Activated CD4-positive, alpha-beta memory T cell treated with anti-CD3 and anti-CD28 coated beads, Interleukin-2, amount 10 ng/mL, durations not matched to agents 7 days and 5 days (primary cell): ENCODE results near the gene COG5. TPM values are rescaled to one million over a fixed set of nuclear protein-coding genes. Genes with fewer than 3 reads are reported as not detected.
A peak's percentile ranks its signal among the peaks of the same experiment; 100 is the strongest.

ENCODE experiments used
- CTCF ChIA-PET: fragments of 350-600 bp; sonication (Branson Sonifier 250); formaldehyde crosslinking; loops from one replicate; lab custom pipeline; 2021; ENCODE audit warnings: antibody characterized with exemption, inconsistent platforms; lab: Charles Lee
- POLR2A ChIA-PET: fragments of 350-600 bp; sonication (Branson Sonifier 250); formaldehyde crosslinking; loops from one replicate; lab custom pipeline; 2021; ENCODE audit warnings: antibody characterized with exemption; lab: Charles Lee
- DNase-seq: peaks from one replicate; pipeline ENCODE4 v3.0.0-alpha.2; 2020
- H3K27ac Mint-ChIP-seq: one replicate; pipeline ENCODE4 v1.8.0; 2021; ENCODE audit warnings: mild to moderate bottlenecking, mixed read lengths
- H3K27me3 Mint-ChIP-seq: one replicate; pipeline ENCODE4 v1.8.0; 2021; ENCODE audit warnings: mixed read lengths
- H3K36me3 Mint-ChIP-seq: one replicate; pipeline ENCODE4 v1.8.0; 2021; ENCODE audit warnings: low read depth, mixed read lengths
- H3K4me1 Mint-ChIP-seq: one replicate; pipeline ENCODE4 v1.8.0; 2021; ENCODE audit warnings: mixed read lengths
- H3K4me3 Mint-ChIP-seq: one replicate; pipeline ENCODE4 v1.8.0; 2021; ENCODE audit warnings: mild to moderate bottlenecking, mixed read lengths
- H3K9me3 Mint-ChIP-seq: one replicate; pipeline ENCODE4 v1.8.0; 2021; ENCODE audit warnings: mixed read lengths
- total RNA-seq, 2 experiments: library from RNA; stranded (reverse); gene quantifications; one replicate each; pipeline ENCODE4 v1.2.3, GENCODE V29; 2021

The COG5 gene
- total RNA-seq: 10 to 100 TPM; 40.1 to 45.3 TPM

- POLR2A ChIA-PET: interaction anchor here (0.7 to 3.0 kb wide), 15 partner anchors 8 to 395 kb away, joined by 3 to 32 read pairs (median 4); partner anchors contain the start of genes BCAP29, CBLL1, DLD and HBP1
- DNase-seq: peak; percentile 88
- Mint-ChIP-seq H3K36me3 (peaks cover 17% of the 10 kb centered on the region), H3K9me3 (no peaks in the 10 kb centered on the region), H3K27me3 (no peaks in the 10 kb centered on the region), H3K4me3 (peak within 1 kb of the TSS; percentile 74), H3K27ac (peak within 1 kb of the TSS; percentile 92), H3K4me1 (peaks cover 56% of the 10 kb centered on the region)
- CTCF ChIA-PET: interaction anchor here (0.6 to 2.5 kb wide), 9 partner anchors 16 to 327 kb away, joined by 3 to 15 read pairs (median 3); partner anchors contain the start of genes BCAP29, CBLL1 and SLC26A4
Measured at GRCh38 chr7:107563775-107564552, at the start of gene COG5, which contains the start of gene DUS4L. Gene COG5, minus strand, starts transcription at chr7:107563920. Its CDS starts 24 bp downstream, at chr7:107563896. Gene DUS4L, plus strand, starts transcription at chr7:107563971. Its CDS starts 3,100 bp downstream, at chr7:107567071.

- H3K36me3 Mint-ChIP-seq: peaks cover 54% of the 10 kb centered on the region
- ChIA-PET CTCF (no interaction called here), POLR2A (no interaction called here)
- H3K4me1 Mint-ChIP-seq: peaks cover 25% of the 10 kb centered on the region
- no peak overlapping the region for H3K27ac Mint-ChIP-seq
- H3K27me3 Mint-ChIP-seq: no peaks in the 10 kb centered on the region
- peaks cover 2% of the 10 kb centered on the region for H3K9me3 Mint-ChIP-seq
- no peak for DNase-seq
- no peak overlapping the region for H3K4me3 Mint-ChIP-seq
Measured at GRCh38 chr7:107613439-107613838, 49.7 kb upstream of the COG5 start.

GRCh38 chr7:107610323-107610722 is 46.6 kb upstream of the COG5 start:
- no peaks in the 10 kb centered on the region for H3K27me3 Mint-ChIP-seq
- ChIA-PET CTCF (interaction anchor here (0.6 to 1.2 kb wide), 2 partner anchors 101 to 116 kb away, joined by 3 read pairs; no protein-coding TSS in a partner anchor), POLR2A (no interaction called here)
- no peak overlapping the region for H3K27ac Mint-ChIP-seq
- H3K4me1 Mint-ChIP-seq: peaks cover 18% of the 10 kb centered on the region
- DNase-seq: no peak
- H3K36me3 Mint-ChIP-seq: peaks cover 43% of the 10 kb centered on the region
- no peak overlapping the region for H3K4me3 Mint-ChIP-seq
- peaks cover 2% of the 10 kb centered on the region for H3K9me3 Mint-ChIP-seq

GRCh38 chr7:107609811-107610261 is 46.1 kb upstream of the COG5 start:
- Mint-ChIP-seq H3K27me3 (no peaks in the 10 kb centered on the region), H3K27ac (no peak overlapping the region), H3K4me1 (peaks cover 17% of the 10 kb centered on the region), H3K4me3 (no peak overlapping the region), H3K9me3 (peaks cover 1% of the 10 kb centered on the region), H3K36me3 (peaks cover 44% of the 10 kb centered on the region)
- DNase-seq: no peak
- CTCF ChIA-PET: no interaction called here
- POLR2A ChIA-PET: no interaction called here

GRCh38 chr7:107606303-107606702 is 42.6 kb upstream of the COG5 start:
- DNase-seq: no peak
- CTCF ChIA-PET: no interaction called here

GRCh38 chr7:107605218-107605815 is 41.6 kb upstream of the COG5 start:
- Mint-ChIP-seq H3K9me3 (no peaks in the 10 kb centered on the region), H3K4me3 (no peak overlapping the region), H3K36me3 (peaks cover 41% of the 10 kb centered on the region), H3K27ac (no peak overlapping the region), H3K4me1 (peaks cover 5% of the 10 kb centered on the region), H3K27me3 (no peaks in the 10 kb centered on the region)
- CTCF ChIA-PET: no interaction called here
- POLR2A ChIA-PET: no interaction called here
- no peak for DNase-seq

More at GRCh38 chr7:107606303-107606702, 42.6 kb upstream of the COG5 start:
- Mint-ChIP-seq H3K4me1 (peaks cover 5% of the 10 kb centered on the region), H3K4me3 (no peak overlapping the region), H3K27ac (no peak overlapping the region), H3K36me3 (peaks cover 35% of the 10 kb centered on the region), H3K9me3 (no peaks in the 10 kb centered on the region), H3K27me3 (no peaks in the 10 kb centered on the region)
- POLR2A ChIA-PET: no interaction called here

GRCh38 chr7:107600816-107601215 is 37.1 kb upstream of the COG5 start:
- H3K27me3 Mint-ChIP-seq: no peaks in the 10 kb centered on the region
- H3K36me3 Mint-ChIP-seq: peaks cover 32% of the 10 kb centered on the region
- DNase-seq: no peak
- CTCF ChIA-PET: no interaction called here
- no peak overlapping the region for H3K4me3 Mint-ChIP-seq
- H3K27ac Mint-ChIP-seq: no peak overlapping the region
- POLR2A ChIA-PET: interaction anchor here (1.6 kb wide), 1 partner anchor 21 kb away, joined by 4 read pairs; the partner anchor contains the start of gene BCAP29
- H3K4me1 Mint-ChIP-seq: peaks cover 5% of the 10 kb centered on the region
- H3K9me3 Mint-ChIP-seq: no peaks in the 10 kb centered on the region

- no peaks in the 10 kb centered on the region for H3K4me1 Mint-ChIP-seq
- H3K36me3 Mint-ChIP-seq: peaks cover 37% of the 10 kb centered on the region
- H3K4me3 Mint-ChIP-seq: no peak overlapping the region
- POLR2A ChIA-PET: interaction anchor here (1.6 kb wide), 1 partner anchor 19 kb away, joined by 4 read pairs; the partner anchor contains the start of gene BCAP29
- no peaks in the 10 kb centered on the region for H3K27me3 Mint-ChIP-seq
- no peaks in the 10 kb centered on the region for H3K9me3 Mint-ChIP-seq
- CTCF ChIA-PET: interaction anchor here (1.3 kb wide), 2 partner anchors 13 to 62 kb away, joined by 4 read pairs; partner anchors contain the start of gene SLC26A4
- no peak for DNase-seq
- no peak overlapping the region for H3K27ac Mint-ChIP-seq
Measured at GRCh38 chr7:107599262-107599661, 35.5 kb upstream of the COG5 start.

GRCh38 chr7:107597953-107598352 is 34.2 kb upstream of the COG5 start:
- Mint-ChIP-seq H3K9me3 (no peaks in the 10 kb centered on the region), H3K36me3 (peaks cover 37% of the 10 kb centered on the region), H3K4me1 (no peaks in the 10 kb centered on the region), H3K27ac (no peak overlapping the region), H3K4me3 (no peak overlapping the region), H3K27me3 (no peaks in the 10 kb centered on the region)
- ChIA-PET CTCF (no interaction called here), POLR2A (interaction anchor here (1.8 kb wide), 1 partner anchor 34 kb away, joined by 4 read pairs; the partner anchor contains the start of genes COG5 and DUS4L)
- no peak for DNase-seq

- no peak for DNase-seq
- H3K27ac Mint-ChIP-seq: no peak overlapping the region
- H3K9me3 Mint-ChIP-seq: no peaks in the 10 kb centered on the region
- H3K4me1 Mint-ChIP-seq: no peaks in the 10 kb centered on the region
- peaks cover 37% of the 10 kb centered on the region for H3K36me3 Mint-ChIP-seq
- H3K4me3 Mint-ChIP-seq: no peak overlapping the region
- no peaks in the 10 kb centered on the region for H3K27me3 Mint-ChIP-seq
- ChIA-PET POLR2A (interaction anchor here (1.8 kb wide), 1 partner anchor 34 kb away, joined by 4 read pairs; the partner anchor contains the start of genes COG5 and DUS4L), CTCF (no interaction called here)
Measured at GRCh38 chr7:107597582-107597916, 33.8 kb upstream of the COG5 start.

- Mint-ChIP-seq H3K36me3 (peaks cover 37% of the 10 kb centered on the region), H3K27me3 (no peaks in the 10 kb centered on the region), H3K4me3 (no peak overlapping the region), H3K27ac (no peak overlapping the region), H3K4me1 (no peaks in the 10 kb centered on the region), H3K9me3 (no peaks in the 10 kb centered on the region)
- DNase-seq: no peak
- ChIA-PET CTCF (no interaction called here), POLR2A (interaction anchor here (1.8 kb wide), 1 partner anchor 33 kb away, joined by 4 read pairs; the partner anchor contains the start of genes COG5 and DUS4L)
Measured at GRCh38 chr7:107596881-107597581, 33.3 kb upstream of the COG5 start.

- CTCF ChIA-PET: no interaction called here
- no peak for DNase-seq
- H3K9me3 Mint-ChIP-seq: no peaks in the 10 kb centered on the region
- H3K36me3 Mint-ChIP-seq: peaks cover 30% of the 10 kb centered on the region
- no peaks in the 10 kb centered on the region for H3K4me1 Mint-ChIP-seq
- POLR2A ChIA-PET: interaction anchor here (1.0 kb wide), 1 partner anchor 10 kb away, joined by 4 read pairs; no protein-coding TSS in a partner anchor
- H3K27ac Mint-ChIP-seq: no peak overlapping the region
- no peaks in the 10 kb centered on the region for H3K27me3 Mint-ChIP-seq
- no peak overlapping the region for H3K4me3 Mint-ChIP-seq
Measured at GRCh38 chr7:107594961-107595737, 31.4 kb upstream of the COG5 start.
